Memory B cell (primary cell): Measurements from ENCODE around the gene CELA2A.
"Not testable (repeated sequence)": the region's sequence is repeated elsewhere in the genome, so short reads cannot be mapped to it uniquely, and the experiment has no call there.

Source experiments
- ATAC-seq: fragments of 150-1000 bp; cut with Tn5 transposase; 2 replicates; pipeline ENCODE4 v1.10.0; 2021; ENCODE audit warnings: low read depth, mild to moderate bottlenecking, moderate library complexity
- DNase-seq, 2 donors: peaks; one replicate each; pipeline ENCODE4 v3.0.0; 2022; ENCODE audit warnings: low spot score in 2 of 2
- H3K27ac Mint-ChIP-seq: one replicate; pipeline ENCODE4 v1.8.0; 2022; ENCODE audit warnings: mild to moderate bottlenecking, moderate library complexity, mixed read lengths
- H3K27me3 Mint-ChIP-seq: one replicate; pipeline ENCODE4 v1.8.0; 2022; ENCODE audit warnings: mixed read lengths
- H3K36me3 Mint-ChIP-seq: one replicate; pipeline ENCODE4 v1.8.0; 2022; ENCODE audit warnings: mild to moderate bottlenecking, mixed read lengths
- H3K4me1 Mint-ChIP-seq: one replicate; pipeline ENCODE4 v1.8.0; 2022; ENCODE audit warnings: mixed read lengths
- H3K4me3 Mint-ChIP-seq: one replicate; pipeline ENCODE4 v1.8.0; 2022; ENCODE audit warnings: mild to moderate bottlenecking, moderate library complexity, mixed read lengths
- H3K9me3 Mint-ChIP-seq: one replicate; pipeline ENCODE4 v1.8.0; 2022; ENCODE audit warnings: mixed read lengths

Gene CELA2A

DNA sequence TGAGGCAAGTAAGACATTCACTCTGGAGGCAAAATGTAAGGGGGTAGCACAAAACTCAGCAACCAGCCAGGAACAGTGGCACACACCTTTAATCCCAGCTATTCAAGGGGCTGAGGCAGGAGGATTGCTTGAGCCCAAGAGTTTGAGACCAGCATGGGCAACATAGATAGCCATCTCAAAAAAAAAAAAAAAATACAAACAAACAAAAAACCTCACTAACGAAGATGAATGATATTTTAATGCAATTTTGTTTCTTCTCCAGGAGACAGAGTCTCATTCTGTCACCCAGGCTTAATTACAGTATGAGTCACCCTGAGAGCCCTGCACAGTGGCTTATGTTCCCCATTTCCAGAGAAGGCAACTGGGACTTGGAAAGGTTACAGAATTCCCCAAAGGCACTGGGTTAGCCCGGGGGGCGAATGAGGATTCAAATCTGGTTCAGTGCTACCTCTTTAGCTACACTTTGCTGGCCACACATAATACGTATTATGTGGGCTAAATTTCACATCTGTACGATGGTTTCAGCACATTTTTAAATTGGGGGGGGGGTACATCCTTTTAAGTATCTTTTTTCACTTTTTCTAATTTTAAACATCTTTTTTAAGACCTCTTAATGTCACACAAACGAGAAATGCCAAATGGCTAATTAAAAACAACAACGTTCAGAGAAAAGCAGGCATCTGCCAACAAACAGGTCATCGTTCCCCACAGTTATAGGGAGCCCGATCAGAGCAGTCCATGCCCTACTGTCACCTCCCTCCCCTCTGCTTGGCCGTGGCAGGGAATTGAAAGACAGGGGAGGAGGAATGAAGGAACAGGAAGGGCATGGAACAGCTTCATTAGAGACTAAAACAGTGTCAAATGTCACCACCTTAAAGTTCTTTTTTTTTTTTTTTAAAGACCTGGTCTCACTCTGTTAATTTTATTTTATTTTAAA lies 3.5 kb downstream of the CELA2A start:
- H3K27ac Mint-ChIP-seq = no peak overlapping the region

DNA sequence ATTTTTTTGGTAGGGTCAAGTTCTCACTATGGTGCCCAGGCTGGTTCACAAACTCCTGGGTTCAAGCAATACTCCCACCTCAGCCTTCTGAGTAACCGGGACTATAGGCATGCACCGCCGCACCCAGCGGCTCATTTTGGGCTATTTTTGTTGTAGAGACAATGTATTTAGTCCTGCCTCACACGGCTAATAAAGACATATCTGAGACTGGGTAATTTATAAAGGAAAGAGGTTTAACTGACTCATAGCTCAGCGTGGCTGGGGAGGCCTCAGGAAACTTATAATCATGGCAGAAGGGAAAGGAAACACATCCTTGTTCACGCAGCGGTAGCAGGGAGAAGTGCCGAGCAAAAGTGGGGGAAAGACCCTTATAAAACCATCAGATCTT lies 4.2 kb downstream of the CELA2A start:
- H3K4me1 Mint-ChIP-seq = no peaks in the 10 kb centered on the region
- no peaks in the 10 kb centered on the region for H3K9me3 Mint-ChIP-seq
- DNase-seq = no peak

More for the DNA sequence above, 3.5 kb downstream of the CELA2A start:
- no peak for ATAC-seq
- H3K9me3 Mint-ChIP-seq = no peaks in the 10 kb centered on the region
- DNase-seq = no peak
- no peaks in the 10 kb centered on the region for H3K4me1 Mint-ChIP-seq
- no peak overlapping the region for H3K4me3 Mint-ChIP-seq
- no peaks in the 10 kb centered on the region for H3K36me3 Mint-ChIP-seq
- H3K27me3 Mint-ChIP-seq = peaks cover 15% of the 10 kb centered on the region

DNA sequence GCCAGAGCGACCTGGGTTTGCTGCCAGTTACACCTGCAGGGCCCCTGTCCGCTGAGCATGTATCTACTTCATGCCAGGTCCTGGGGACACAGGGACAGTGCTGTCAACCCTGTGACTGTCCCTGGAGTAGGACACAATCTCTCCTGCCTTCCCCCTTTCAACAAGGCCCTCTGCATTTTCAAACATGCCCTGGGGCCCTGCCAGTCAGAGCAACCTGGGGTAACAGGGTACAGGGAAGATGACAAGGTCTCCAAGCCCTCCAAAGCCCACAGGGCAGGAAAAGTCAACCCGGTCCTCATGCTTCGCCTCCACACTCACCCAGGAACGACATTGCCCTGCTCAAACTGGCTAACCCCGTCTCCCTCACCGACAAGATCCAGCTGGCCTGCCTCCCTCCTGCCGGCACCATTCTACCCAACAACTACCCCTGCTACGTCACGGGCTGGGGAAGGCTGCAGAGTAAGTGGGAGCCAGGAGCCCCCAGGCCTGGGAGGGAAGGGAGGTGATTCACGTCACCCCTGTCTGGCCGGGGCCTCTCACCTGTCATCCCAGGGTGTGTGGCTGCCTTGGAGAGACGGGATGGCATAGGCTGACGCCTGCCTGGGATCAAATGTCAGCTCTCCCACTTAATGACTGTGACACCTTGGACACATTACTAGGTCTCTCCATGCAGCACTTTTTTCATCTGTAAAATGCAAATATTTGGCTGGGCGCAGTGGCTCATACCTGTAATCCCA lies 6.7 kb downstream of the CELA2A start:
- not testable (repeated sequence) for H3K4me3 Mint-ChIP-seq
- peaks cover 12% of the 10 kb centered on the region for H3K27me3 Mint-ChIP-seq

More for the DNA sequence above, 4.2 kb downstream of the CELA2A start:
- no peak for ATAC-seq
- no peaks in the 10 kb centered on the region for H3K36me3 Mint-ChIP-seq
- no peak overlapping the region for H3K27ac Mint-ChIP-seq
- H3K4me3 Mint-ChIP-seq = no peak overlapping the region
- H3K27me3 Mint-ChIP-seq = peaks cover 13% of the 10 kb centered on the region

DNA sequence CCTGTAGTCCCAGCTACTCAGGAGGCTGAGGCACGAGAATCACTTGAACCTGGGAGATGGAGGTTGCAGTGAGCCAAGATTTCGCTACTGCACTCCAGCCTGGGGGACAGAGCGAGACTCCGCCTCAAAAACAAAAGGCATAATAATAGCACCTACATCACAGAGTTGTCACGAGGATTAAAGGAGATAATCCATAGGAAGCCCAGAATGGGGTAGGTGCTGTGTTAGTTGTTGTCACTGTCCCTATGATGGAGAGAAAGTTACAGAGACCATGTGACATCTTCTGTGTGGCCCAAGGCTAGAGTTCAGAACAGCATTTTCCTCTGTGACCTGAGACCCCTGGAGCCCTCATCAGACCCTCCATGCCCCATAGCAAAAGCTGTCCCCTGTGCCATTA lies 7.4 kb downstream of the CELA2A start:
- H3K27ac Mint-ChIP-seq = not testable (repeated sequence)

More for the DNA sequence above, 6.7 kb downstream of the CELA2A start:
- not testable (repeated sequence) for DNase-seq, H3K36me3 Mint-ChIP-seq, ATAC-seq, H3K9me3 Mint-ChIP-seq, H3K27ac Mint-ChIP-seq, H3K4me1 Mint-ChIP-seq

DNA sequence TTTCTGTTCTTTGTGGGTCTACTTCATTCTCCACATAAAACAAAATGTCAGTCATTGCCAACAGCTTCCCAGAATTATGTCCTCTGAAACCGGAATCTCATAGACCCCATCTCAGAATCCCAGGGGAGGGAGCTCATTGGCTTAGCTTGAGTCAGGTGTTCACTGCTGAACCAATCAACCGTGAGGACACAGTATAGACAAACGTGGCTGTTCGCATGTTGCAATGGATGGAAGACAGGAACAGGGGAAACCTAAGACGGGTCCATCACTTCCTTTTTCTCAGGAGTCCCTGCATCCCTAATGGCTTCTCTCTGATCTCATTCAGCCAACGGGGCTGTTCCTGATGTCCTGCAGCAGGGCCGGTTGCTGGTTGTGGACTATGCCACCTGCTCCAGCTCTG lies 9.1 kb downstream of the CELA2A start:
- Mint-ChIP-seq H3K27me3 (peaks cover 10% of the 10 kb centered on the region), H3K4me3 (no peak overlapping the region), H3K9me3 (no peaks in the 10 kb centered on the region), H3K27ac (no peak overlapping the region), H3K36me3 (peaks cover 2% of the 10 kb centered on the region), H3K4me1 (no peaks in the 10 kb centered on the region)
- ATAC-seq (no peak), DNase-seq (no peak)

More for the DNA sequence above, 7.4 kb downstream of the CELA2A start:
- DNase-seq, ATAC-seq, H3K9me3 Mint-ChIP-seq, H3K4me3 Mint-ChIP-seq, H3K36me3 Mint-ChIP-seq, H3K4me1 Mint-ChIP-seq: not testable (repeated sequence)
- peaks cover 12% of the 10 kb centered on the region for H3K27me3 Mint-ChIP-seq

DNA sequence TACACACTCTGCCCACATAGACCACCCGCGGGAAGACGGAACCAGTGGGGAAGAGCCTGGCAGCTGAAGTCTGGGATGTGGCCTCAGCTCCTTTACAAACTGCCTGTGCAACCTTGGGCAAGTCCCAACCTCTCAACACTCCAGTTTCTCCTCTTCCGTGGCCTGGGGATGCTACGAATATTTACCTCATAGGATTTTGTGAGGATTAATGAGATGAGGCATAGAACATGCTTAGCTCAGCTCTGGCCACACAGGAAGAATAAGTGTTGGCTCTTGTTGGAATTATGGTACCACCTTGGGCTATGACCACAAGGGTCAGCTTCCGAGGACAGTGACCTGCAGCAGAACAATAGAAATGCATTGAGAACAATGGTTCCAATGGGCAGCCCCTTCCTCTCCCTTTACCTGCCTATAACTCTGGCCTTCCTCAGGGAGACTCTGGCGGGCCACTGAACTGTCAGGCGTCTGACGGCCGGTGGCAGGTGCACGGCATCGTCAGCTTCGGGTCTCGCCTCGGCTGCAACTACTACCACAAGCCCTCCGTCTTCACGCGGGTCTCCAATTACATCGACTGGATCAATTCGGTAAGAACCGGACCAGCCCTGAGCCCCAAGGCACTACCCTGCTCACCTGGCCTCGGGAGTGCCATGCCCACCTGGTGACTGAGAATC lies 10.6 kb downstream of the CELA2A start:
- H3K9me3 Mint-ChIP-seq, H3K27me3 Mint-ChIP-seq, ATAC-seq, H3K36me3 Mint-ChIP-seq, H3K4me1 Mint-ChIP-seq, H3K27ac Mint-ChIP-seq, H3K4me3 Mint-ChIP-seq, DNase-seq: not testable (repeated sequence)

DNA sequence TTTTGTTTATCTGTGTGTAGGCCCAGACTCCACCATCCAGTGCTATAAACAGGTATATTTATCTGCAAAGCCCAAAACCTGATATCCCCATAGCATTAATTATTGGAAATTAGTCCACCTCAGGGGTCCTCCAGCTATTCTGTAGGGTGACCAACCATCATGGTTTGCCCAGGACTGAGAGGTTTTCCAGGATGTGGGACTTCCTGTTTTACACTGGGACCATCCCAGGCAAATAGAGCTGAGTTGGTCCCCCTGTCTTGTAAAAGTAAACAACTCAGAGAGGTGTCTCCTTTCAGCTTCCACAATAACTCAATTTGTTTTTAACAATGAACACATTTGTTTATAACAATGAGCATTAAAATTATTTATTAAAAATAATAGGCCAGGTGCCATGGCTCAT lies 11.6 kb downstream of the CELA2A start:
- ATAC-seq = no peak
- no peaks in the 10 kb centered on the region for H3K4me1 Mint-ChIP-seq
- peaks cover 10% of the 10 kb centered on the region for H3K27me3 Mint-ChIP-seq
- H3K27ac Mint-ChIP-seq = no peak overlapping the region
- H3K36me3 Mint-ChIP-seq = peaks cover 2% of the 10 kb centered on the region
- H3K4me3 Mint-ChIP-seq = no peak overlapping the region
- no peaks in the 10 kb centered on the region for H3K9me3 Mint-ChIP-seq
- DNase-seq = no peak

DNA sequence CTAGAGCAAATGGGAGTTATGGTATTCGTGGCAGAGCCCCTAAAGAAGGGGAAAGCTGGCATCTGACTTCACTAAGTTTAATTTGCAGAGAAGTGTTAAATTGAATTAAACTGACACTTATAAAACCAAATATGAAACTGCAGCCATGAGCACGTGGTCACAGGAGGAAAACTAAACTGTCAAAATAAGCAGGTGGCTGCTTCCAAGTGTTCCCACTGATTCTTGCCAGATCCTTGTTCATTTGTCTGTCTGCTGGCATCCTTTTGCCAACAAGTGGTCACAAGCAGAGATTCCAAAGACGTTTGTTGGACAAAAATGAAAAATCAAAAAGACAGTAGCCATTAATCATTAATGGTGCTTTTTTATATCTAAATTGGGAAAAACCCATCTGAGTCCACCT lies 12.8 kb downstream of the CELA2A start:
- no peaks in the 10 kb centered on the region for H3K4me1 Mint-ChIP-seq
- H3K27ac Mint-ChIP-seq = no peak overlapping the region
- no peak for ATAC-seq
- DNase-seq = no peak
- no peaks in the 10 kb centered on the region for H3K9me3 Mint-ChIP-seq
- H3K27me3 Mint-ChIP-seq = peaks cover 10% of the 10 kb centered on the region
- H3K36me3 Mint-ChIP-seq = peaks cover 2% of the 10 kb centered on the region
- no peak overlapping the region for H3K4me3 Mint-ChIP-seq

DNA sequence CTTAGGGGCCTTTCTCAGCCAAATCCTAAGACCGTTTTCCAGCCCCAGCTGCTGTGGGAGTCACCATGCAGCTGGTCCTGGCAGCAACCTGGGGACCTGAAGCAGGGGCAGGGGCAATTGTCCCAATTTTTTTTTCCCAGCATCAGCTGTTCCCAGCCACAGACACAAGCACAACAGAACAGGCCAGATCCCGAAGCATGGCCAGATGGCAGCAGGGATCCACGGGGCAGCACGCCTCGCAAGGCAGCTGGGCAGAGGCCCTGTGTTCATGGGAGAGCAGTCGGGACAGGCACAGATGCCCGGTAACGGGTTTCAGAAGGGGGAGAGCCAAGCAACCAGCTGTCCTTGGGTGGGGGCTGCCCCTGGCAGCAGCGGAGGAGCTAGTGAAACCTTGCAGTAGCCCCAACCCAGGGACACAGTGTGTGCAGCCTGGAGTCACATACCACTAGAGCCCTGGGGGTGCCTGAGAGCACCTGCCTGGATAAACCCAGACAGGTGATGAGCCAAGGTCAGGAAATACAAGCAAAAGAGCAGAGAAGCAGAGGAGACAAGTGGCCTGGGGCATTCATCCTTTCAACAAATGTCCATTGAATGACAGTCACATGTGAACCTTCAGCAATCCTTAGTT lies 13.4 kb downstream of the CELA2A start:
- H3K4me1 Mint-ChIP-seq, H3K27ac Mint-ChIP-seq, H3K36me3 Mint-ChIP-seq, H3K4me3 Mint-ChIP-seq, ATAC-seq, H3K27me3 Mint-ChIP-seq, H3K9me3 Mint-ChIP-seq, DNase-seq: not testable (repeated sequence)

DNA sequence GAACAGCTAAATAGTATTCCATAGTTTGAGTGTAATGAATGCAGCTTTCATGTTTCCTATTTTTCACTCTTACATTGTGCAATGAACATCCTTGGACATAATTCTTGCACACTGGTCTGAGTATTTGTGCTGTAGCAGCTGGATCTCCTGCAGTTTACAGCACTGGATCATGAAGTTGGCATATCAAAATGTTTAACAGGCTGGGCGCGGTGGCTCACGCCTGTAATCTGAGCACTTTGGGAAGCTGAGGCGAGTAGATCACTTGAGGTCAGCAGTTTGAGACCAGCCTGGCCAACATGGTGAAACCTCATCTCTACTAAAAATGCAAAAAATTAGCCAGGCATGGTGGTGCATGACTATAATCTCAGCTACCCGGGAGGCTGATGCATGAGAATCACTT lies 14.5 kb downstream of the CELA2A start:
- H3K27me3 Mint-ChIP-seq, DNase-seq, H3K27ac Mint-ChIP-seq, H3K36me3 Mint-ChIP-seq, ATAC-seq, H3K9me3 Mint-ChIP-seq, H3K4me3 Mint-ChIP-seq, H3K4me1 Mint-ChIP-seq: not testable (repeated sequence)

DNA sequence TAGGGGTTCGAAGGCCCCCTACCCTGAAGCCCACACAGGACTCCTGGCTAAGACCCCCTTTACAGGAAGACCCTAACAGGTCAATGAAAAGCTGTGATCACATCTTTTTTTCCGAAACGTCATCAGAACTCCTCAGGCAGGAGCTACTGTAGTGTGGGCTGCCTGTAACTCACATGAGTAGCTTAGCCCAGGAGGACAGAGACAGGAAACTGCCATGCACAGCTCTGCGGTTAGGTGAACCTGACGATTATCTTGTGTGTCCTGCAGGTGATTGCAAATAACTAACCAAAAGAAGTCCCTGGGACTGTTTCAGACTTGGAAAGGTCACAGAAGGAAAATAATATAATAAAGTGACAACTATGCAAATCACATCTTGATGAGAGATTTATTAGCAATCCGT lies 15.2 kb downstream of the CELA2A start:
- ATAC-seq = not testable (repeated sequence)

DNA sequence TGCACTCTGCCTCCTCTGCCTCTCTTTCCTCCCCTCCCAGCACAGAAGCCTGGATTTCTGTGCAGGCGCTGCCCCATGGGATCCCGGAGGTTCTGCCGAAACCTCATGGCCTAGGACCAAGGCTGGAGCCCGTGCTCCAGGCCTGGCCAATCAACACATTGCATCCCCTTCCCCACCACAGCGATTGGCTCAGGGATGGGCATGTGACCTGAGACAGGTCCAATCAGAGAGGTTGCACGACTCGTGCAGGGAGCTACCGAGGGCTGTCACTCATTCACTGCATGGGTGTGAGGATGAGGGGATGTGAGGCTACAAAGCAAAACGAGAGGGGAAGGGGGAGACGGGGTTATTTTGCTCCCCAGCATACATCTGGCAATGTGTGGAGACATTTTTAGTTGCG lies 16.1 kb downstream of the CELA2A start:
- DNase-seq (no peak), ATAC-seq (no peak)
- Mint-ChIP-seq H3K4me1 (no peaks in the 10 kb centered on the region), H3K9me3 (no peaks in the 10 kb centered on the region), H3K27me3 (no peaks in the 10 kb centered on the region), H3K4me3 (no peak overlapping the region), H3K27ac (no peak overlapping the region), H3K36me3 (peaks cover 4% of the 10 kb centered on the region)

More for the DNA sequence above, 15.2 kb downstream of the CELA2A start:
- H3K27ac Mint-ChIP-seq, H3K4me3 Mint-ChIP-seq, H3K27me3 Mint-ChIP-seq, H3K36me3 Mint-ChIP-seq, H3K9me3 Mint-ChIP-seq, H3K4me1 Mint-ChIP-seq, DNase-seq: not testable (repeated sequence)

DNA sequence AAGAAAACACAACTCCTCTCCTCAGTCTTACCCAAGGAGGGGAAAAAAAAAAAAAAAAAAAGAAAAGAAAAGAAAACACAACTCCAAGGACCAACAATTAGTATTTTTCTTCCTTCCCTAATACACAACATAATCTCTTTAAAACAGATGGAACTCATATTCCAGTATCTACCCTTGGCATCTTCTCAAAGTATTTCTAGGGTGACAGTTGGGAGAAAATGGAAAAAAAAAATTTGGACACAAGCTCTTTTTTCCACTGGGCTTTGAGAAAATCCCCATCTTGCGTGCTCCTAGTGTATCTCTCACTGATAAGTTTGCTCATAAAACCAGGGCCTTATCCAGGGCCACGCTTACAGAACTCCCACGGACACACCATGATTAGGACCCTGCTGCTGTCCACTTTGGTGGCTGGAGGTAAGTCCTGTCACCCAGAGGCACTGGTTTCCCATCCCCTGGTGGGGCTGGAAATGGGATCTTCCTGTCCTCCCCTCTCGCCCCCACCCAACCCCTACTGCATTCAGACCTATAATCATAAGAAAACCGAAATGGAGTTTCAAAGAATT lies 19.3 kb downstream of the CELA2A start, which contains the start of gene CELA2B:
Gene CELA2B, plus strand, starts transcription at position 353 of the 563 bp plus-strand sequence. Its CDS starts 22 bp downstream, at position 375.
- Mint-ChIP-seq H3K4me3 (no peak within 1 kb of the TSS), H3K9me3 (peaks cover 2% of the 10 kb centered on the region), H3K27me3 (peaks cover 3% of the 10 kb centered on the region), H3K4me1 (no peaks in the 10 kb centered on the region), H3K27ac (no peak within 1 kb of the TSS), H3K36me3 (peaks cover 6% of the 10 kb centered on the region)
- no peak for DNase-seq
- no peak for ATAC-seq
